ENCODE measurements around the gene NAALADL2. TPM values are rescaled to one million over a fixed set of nuclear protein-coding genes. Genes with fewer than 3 reads are reported as not detected.
"Not testable (repeated sequence)": the region's sequence is repeated elsewhere in the genome, so short reads cannot be mapped to it uniquely, and the experiment has no call there.

NAALADL2 gene
- total RNA-seq, 1 experiment from 2014 or later, result 12.8 TPM

DNA sequence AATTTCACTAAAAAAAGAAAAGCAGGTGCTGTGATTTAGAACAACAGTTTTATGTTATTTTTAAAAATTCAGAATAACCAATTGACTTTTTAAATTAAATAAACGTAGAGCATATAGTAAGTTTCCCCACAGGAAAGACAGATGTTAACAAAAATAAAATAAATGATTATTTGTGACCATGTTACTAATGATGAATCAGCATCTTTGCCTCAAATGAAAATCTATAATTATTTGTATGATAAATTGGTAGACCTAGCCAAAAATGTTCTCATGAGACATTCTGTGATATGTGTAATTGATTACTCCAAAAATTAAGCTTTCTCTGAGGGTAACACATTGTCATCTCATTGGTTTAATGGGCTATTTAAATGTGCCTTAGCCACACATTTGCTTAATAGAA, 948.0 kb downstream of the NAALADL2 start:
- ChIA-PET POLR2A (ENCODE audit: unreplicated experiment) (no interaction called here), CTCF (interaction anchor here (0.6 kb wide), 1 partner anchor 9 kb away, joined by 4 read pairs; no protein-coding TSS in a partner anchor)
- intact Hi-C loops (cut with micrococcal nuclease; ENCODE audit: unreplicated experiment), result no loop called here
- no peaks in the 10 kb centered on the region for H3K36me3 ChIP-seq (ENCODE audit: low read depth)
- H3K27ac ChIP-seq, result no peak overlapping the region
- no peak for DNase-seq
- H3K79me2 ChIP-seq (ENCODE audit: low read depth), result no peaks in the 10 kb centered on the region
- no peaks in the 10 kb centered on the region for H4K20me1 ChIP-seq (ENCODE audit: insufficient read depth)
- H3K4me1 ChIP-seq (replicated peaks; ENCODE audit: insufficient read depth), result no peaks in the 10 kb centered on the region
- H3K4me3 ChIP-seq, result no peak overlapping the region
- no TSS peak for BruUV-seq (replicated peaks)
- TF ChIP-seq, protein P1, sequence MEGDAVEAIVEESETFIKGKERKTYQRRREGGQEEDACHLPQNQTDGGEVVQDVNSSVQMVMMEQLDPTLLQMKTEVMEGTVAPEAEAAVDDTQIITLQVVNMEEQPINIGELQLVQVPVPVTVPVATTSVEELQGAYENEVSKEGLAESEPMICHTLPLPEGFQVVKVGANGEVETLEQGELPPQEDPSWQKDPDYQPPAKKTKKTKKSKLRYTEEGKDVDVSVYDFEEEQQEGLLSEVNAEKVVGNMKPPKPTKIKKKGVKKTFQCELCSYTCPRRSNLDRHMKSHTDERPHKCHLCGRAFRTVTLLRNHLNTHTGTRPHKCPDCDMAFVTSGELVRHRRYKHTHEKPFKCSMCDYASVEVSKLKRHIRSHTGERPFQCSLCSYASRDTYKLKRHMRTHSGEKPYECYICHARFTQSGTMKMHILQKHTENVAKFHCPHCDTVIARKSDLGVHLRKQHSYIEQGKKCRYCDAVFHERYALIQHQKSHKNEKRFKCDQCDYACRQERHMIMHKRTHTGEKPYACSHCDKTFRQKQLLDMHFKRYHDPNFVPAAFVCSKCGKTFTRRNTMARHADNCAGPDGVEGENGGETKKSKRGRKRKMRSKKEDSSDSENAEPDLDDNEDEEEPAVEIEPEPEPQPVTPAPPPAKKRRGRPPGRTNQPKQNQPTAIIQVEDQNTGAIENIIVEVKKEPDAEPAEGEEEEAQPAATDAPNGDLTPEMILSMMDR (conservative IDR thresholded peaks at IDR 0.05), result no peak
- TF ChIP-seq EZH2 (IDR thresholded peaks at IDR 0.05; ENCODE audit: low read depth), result no peak
- no peaks in the 10 kb centered on the region for H3F3A ChIP-seq (ENCODE audit: insufficient read depth, low read depth)
- H3K9me3 ChIP-seq (ENCODE audit: insufficient read depth, low read depth), result no peaks in the 10 kb centered on the region
- H3K27me3 ChIP-seq (ENCODE audit: insufficient read depth, low read depth), result no peaks in the 10 kb centered on the region
- no peaks in the 10 kb centered on the region; the same call in 1 of the 2 replicates for H3K9me2 ChIP-seq (ENCODE audit: insufficient read depth)
- no peak overlapping the region for H3K4me2 ChIP-seq
- H2AFZ ChIP-seq, result no peak overlapping the region

DNA sequence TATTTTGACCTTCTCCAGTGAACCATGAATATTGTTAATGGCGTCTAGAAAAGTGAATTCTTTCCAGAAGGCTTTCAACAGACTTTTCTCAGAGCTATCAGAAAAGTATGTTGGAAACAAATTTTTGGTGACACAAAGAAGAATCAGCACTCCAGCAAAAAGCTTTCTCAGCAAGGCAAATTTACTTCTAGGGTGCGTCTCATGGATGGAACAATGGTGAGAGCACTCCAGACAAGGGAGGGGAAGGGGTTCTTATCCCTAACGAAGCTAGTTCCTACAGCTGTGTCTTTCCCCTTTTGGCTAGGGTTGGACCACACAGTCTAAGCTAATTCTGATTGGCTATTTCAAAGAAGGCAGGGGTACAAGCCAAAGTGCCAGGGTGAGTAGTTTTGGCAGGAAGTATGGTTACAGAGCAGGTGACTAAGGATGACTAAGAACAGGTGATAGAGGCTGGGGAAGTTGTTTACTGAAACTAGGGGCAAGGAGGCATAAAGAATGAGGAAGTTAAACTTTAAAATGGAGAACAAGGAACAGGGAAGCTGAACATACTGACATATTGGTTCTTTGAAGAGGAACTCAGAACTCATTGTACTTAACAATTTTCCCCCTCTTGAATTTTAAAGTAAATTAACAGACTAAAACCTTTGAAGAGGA, 959.8 kb downstream of the NAALADL2 start:
- ChIA-PET CTCF (no interaction called here), POLR2A (ENCODE audit: unreplicated experiment) (no interaction called here)
- no peak for TF ChIP-seq EZH2 (IDR thresholded peaks at IDR 0.05; ENCODE audit: low read depth)
- TF ChIP-seq, protein P1 (conservative IDR thresholded peaks at IDR 0.05), result no peak
- Histone ChIP-seq H3F3A (ENCODE audit: insufficient read depth, low read depth) (no peaks in the 10 kb centered on the region), H3K9me2 (ENCODE audit: insufficient read depth) (no peaks in the 10 kb centered on the region), H3K4me1 (replicated peaks; ENCODE audit: insufficient read depth) (no peaks in the 10 kb centered on the region), H2AFZ (no peak overlapping the region), H3K27ac (no peak overlapping the region), H3K79me2 (ENCODE audit: low read depth) (no peaks in the 10 kb centered on the region), H3K27me3 (ENCODE audit: insufficient read depth, low read depth) (no peaks in the 10 kb centered on the region), H3K9me3 (ENCODE audit: insufficient read depth, low read depth) (peaks cover 30% of the 10 kb centered on the region; the same call in 1 of the 2 replicates), H4K20me1 (ENCODE audit: insufficient read depth) (no peaks in the 10 kb centered on the region), H3K36me3 (ENCODE audit: low read depth) (no peaks in the 10 kb centered on the region), H3K4me3 (no peak overlapping the region), H3K4me2 (no peak overlapping the region)
- no peak for DNase-seq
- intact Hi-C loops (cut with micrococcal nuclease; ENCODE audit: unreplicated experiment), result no loop called here
- no TSS peak for BruUV-seq (replicated peaks)

DNA sequence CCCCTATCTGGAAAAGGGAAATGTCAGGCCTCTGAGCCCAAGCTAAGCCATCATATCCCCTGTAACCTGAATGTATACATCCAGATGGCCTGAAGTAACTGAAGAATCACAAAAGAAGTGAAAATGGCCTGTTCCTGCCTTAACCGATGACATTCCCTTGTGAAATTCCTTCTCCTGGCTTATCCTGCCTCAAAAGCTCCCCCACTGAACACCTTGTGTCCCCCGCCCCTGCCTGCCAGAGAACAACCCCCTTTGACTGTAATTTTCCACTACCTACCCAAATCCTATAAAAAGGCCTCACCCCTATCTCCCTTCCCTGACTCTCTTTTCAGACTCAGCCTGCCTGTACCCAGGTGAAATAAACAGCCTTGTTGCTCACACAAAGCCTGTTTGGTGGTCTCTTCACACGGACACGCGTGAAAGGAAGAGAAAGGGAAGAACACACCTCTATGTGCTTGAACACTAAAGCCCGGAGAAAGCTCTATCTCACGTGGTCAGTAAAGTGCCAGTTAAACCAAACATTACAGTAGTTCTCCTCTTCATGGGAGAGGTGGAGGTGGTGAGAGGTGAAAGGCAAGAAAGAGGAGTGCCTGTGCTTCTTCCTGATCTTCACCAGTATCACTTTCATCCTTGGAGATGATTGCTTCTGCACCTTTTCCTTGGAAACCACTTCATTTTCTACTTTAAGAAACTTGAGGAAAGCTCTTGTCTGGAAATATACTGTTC, 963.8 kb downstream of the NAALADL2 start:
- H3K9me2 ChIP-seq (ENCODE audit: insufficient read depth); H3K4me3 ChIP-seq; H2AFZ ChIP-seq; CTCF ChIA-PET; H3K27ac ChIP-seq; H3K4me2 ChIP-seq; BruUV-seq (replicated peaks); H3K27me3 ChIP-seq (ENCODE audit: insufficient read depth, low read depth); H3F3A ChIP-seq (ENCODE audit: insufficient read depth, low read depth); H4K20me1 ChIP-seq (ENCODE audit: insufficient read depth); H3K79me2 ChIP-seq (ENCODE audit: low read depth); DNase-seq; H3K4me1 ChIP-seq (replicated peaks; ENCODE audit: insufficient read depth); intact Hi-C loops (cut with micrococcal nuclease; ENCODE audit: unreplicated experiment); H3K36me3 ChIP-seq (ENCODE audit: low read depth); POLR2A ChIA-PET (ENCODE audit: unreplicated experiment): not testable (repeated sequence)
- H3K9me3 ChIP-seq (ENCODE audit: insufficient read depth, low read depth), result peaks cover 29% of the 10 kb centered on the region; the same call in 1 of the 2 replicates

DNA sequence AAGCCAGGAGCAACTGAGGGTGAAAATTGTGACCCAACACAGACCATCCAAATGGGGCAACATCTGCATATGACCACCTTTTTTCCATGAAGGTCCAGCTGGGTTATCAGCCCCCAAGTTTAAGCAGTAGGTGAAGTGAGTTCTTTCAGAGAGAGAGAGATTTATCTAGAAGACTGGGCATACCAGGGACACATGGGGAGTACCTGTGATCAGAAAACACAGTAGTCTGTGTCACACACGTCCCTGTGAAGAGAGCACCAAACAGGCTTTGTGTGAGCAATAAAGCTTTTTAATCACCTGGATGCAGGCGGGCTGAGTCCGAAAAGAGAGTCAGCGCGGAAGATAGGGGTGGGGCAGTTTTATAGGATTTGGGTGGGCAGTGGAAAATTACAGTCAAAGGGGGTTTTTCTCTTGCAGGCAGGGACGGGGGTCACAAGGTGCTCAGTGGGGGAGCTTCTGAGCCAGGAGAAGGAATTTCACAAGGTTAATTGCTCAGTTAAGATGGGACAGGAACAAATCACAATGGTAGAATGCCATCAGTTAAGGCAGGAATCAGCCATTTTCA, 966.0 kb downstream of the NAALADL2 start:
- H3K36me3 ChIP-seq (ENCODE audit: low read depth); H3K4me1 ChIP-seq (replicated peaks; ENCODE audit: insufficient read depth); BruUV-seq (replicated peaks); POLR2A ChIA-PET (ENCODE audit: unreplicated experiment); H3F3A ChIP-seq (ENCODE audit: insufficient read depth, low read depth); H3K27ac ChIP-seq; H2AFZ ChIP-seq; H3K9me2 ChIP-seq (ENCODE audit: insufficient read depth); CTCF ChIA-PET; H3K4me2 ChIP-seq; intact Hi-C loops (cut with micrococcal nuclease; ENCODE audit: unreplicated experiment); H3K4me3 ChIP-seq; DNase-seq; H4K20me1 ChIP-seq (ENCODE audit: insufficient read depth); H3K79me2 ChIP-seq (ENCODE audit: low read depth); H3K9me3 ChIP-seq (ENCODE audit: insufficient read depth, low read depth): not testable (repeated sequence)
- H3K27me3 ChIP-seq (ENCODE audit: insufficient read depth, low read depth), result peaks cover 20% of the 10 kb centered on the region
